ENCODE measurements around the gene S100A8. TPM values are rescaled to one million over a fixed set of nuclear protein-coding genes. Genes with fewer than 3 reads are reported as not detected.

The S100A8 gene
- total and polyA plus RNA-seq, 2 donors (not counting 3 experiments of a cell fraction or from before 2014, with no cell fraction given): not detected

DNA sequence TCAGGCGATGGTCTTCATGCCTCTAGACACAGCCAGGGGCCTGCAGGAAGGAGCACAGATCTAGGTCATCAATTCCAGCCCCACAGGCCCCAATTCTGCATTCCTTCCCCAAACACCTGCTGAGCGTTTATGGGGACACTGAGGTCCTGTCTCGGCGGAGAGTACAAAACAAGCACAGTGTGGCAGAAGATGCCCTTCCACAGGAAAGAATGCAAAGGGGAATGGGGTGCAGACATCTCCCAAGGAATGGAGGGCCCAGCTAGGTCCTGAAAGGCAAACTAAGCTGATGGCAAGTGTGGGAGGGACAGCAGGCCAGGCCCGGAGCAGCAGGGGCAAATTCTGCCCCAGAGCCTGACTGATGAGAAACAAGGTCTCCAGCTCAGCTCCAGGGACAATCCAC lies 3.5 kb upstream of the S100A8 start:
- no peak for TF ChIP-seq JUN (IDR thresholded peaks at IDR 0.05; ENCODE audit: borderline replicate concordance, insufficient read depth, insufficient read length, low read depth)
- TF ChIP-seq MYC (IDR thresholded peaks at IDR 0.05; ENCODE audit: low read depth, low read length): no peak
- no peak for TF ChIP-seq POLR2A (IDR thresholded peaks at IDR 0.05; ENCODE audit: low read depth, low read length)
- no peak for TF ChIP-seq FOS (IDR thresholded peaks at IDR 0.05; ENCODE audit: borderline replicate concordance, insufficient read depth, low read length)
- TF ChIP-seq, protein P1, sequence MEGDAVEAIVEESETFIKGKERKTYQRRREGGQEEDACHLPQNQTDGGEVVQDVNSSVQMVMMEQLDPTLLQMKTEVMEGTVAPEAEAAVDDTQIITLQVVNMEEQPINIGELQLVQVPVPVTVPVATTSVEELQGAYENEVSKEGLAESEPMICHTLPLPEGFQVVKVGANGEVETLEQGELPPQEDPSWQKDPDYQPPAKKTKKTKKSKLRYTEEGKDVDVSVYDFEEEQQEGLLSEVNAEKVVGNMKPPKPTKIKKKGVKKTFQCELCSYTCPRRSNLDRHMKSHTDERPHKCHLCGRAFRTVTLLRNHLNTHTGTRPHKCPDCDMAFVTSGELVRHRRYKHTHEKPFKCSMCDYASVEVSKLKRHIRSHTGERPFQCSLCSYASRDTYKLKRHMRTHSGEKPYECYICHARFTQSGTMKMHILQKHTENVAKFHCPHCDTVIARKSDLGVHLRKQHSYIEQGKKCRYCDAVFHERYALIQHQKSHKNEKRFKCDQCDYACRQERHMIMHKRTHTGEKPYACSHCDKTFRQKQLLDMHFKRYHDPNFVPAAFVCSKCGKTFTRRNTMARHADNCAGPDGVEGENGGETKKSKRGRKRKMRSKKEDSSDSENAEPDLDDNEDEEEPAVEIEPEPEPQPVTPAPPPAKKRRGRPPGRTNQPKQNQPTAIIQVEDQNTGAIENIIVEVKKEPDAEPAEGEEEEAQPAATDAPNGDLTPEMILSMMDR (IDR thresholded peaks at IDR 0.05; ENCODE audit: extremely low read depth in 1 of 2, insufficient read depth in 1 of 2, low read depth in 1 of 2, low read length in 2 of 2): no peak
- TF ChIP-seq, protein P2, sequence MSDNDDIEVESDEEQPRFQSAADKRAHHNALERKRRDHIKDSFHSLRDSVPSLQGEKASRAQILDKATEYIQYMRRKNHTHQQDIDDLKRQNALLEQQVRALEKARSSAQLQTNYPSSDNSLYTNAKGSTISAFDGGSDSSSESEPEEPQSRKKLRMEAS (IDR thresholded peaks at IDR 0.05; ENCODE audit: insufficient read depth, insufficient read length): no peak
- no peak for TF ChIP-seq GATA2 (IDR thresholded peaks at IDR 0.05; ENCODE audit: insufficient read depth, insufficient read length, low read depth, low read length)
- no peak for TF ChIP-seq EZH2 (IDR thresholded peaks at IDR 0.05; ENCODE audit: borderline replicate concordance, low read depth, low read length, severe bottlenecking)
- TF ChIP-seq POLR2AphosphoS5 (IDR thresholded peaks at IDR 0.05; ENCODE audit: insufficient read depth, low read depth, low read length): no peak
- Histone ChIP-seq H3K27ac (ENCODE audit: insufficient read depth, low read depth, low read length) (no peak overlapping the region), H3K9ac (replicated peaks; ENCODE audit: extremely low read depth, insufficient read depth, low read length) (no peak overlapping the region), H3K36me3 (ENCODE audit: control insufficient read depth in 2 of 2, extremely low read depth in 1 of 2, insufficient read depth in 2 of 2, low read length in 2 of 2) (no peaks in the 10 kb centered on the region), H3K9me1 (replicated peaks; ENCODE audit: control insufficient read depth, extremely low read depth, insufficient read depth, low read length) (no peaks in the 10 kb centered on the region), H3K4me3 (replicated peaks in 1 of 3; ENCODE audit: insufficient read depth in 1 of 3, low read depth in 1 of 3, low read length in 3 of 3) (no peak overlapping the region), H3K4me1 (ENCODE audit: control insufficient read depth, extremely low read depth, insufficient read depth, low read length) (no peaks in the 10 kb centered on the region), H2AFZ (ENCODE audit: low read depth, low read length) (no peak overlapping the region), H3K9me3 (replicated peaks; ENCODE audit: control insufficient read depth, insufficient read depth, low read length) (no peaks in the 10 kb centered on the region), H3K79me2 (ENCODE audit: control insufficient read depth, insufficient read depth, low read length) (no peaks in the 10 kb centered on the region), H3K4me2 (ENCODE audit: insufficient read depth, low read length) (no peak overlapping the region), H3K27me3 (ENCODE audit: control insufficient read depth in 2 of 2, insufficient read depth in 2 of 2, low read length in 2 of 2) (no peaks in the 10 kb centered on the region), H4K20me1 (replicated peaks; ENCODE audit: control insufficient read depth, extremely low read depth, insufficient read depth, low read length) (no peaks in the 10 kb centered on the region)
- no peak for FAIRE-seq
- no peak for DNase-seq (ENCODE audit: low read depth, low spot score)
- dilution Hi-C loops (cut with MboI; ENCODE audit: extremely low pct_ligation_motif_present, low sequenced_read_pairs): no loop called here
- intact Hi-C loops (cut with micrococcal nuclease): no loop called here
- ChIA-PET POLR2A (no interaction called here), CTCF (interaction anchor here (1.2 kb wide), 1 partner anchor 10 kb away, joined by 3 read pairs; no protein-coding TSS in a partner anchor)
- BruUV-seq (replicated peaks): no TSS peak

Data from endothelial cell of umbilical vein (primary cell).